A673 (cell line): ENCODE measurements around the gene SH3PXD2B.

ENCODE experiments used
- CTCF ChIP-seq: fragments of 300-800, 200-600 bp; sonication (generic); conservative IDR thresholded peaks from 2 replicates; pipeline ENCODE4 v1.5.1; 2017; ENCODE audit warnings: low read depth, mild to moderate bottlenecking, antibody characterized with exemption, low read length, moderate library complexity, mixed read lengths
- EZH2 ChIP-seq: fragments of 200-600 bp; sonication (generic); IDR thresholded peaks from 2 replicates; pipeline ENCODE4 v1.6.1; 2017; ENCODE audit warnings: borderline replicate concordance, low read depth, mild to moderate bottlenecking, mixed read lengths, antibody characterized with exemption, low read length; ENCODE audit not compliant: poor library complexity, severe bottlenecking

GRCh38 chr5:172339264-172340180, 114.8 kb downstream of the SH3PXD2B start:
- TF ChIP-seq CTCF, result no peak
- no peak for TF ChIP-seq EZH2
